Measurements from ENCODE around the gene PATJ. TPM values are rescaled to one million over a fixed set of nuclear protein-coding genes. Genes with fewer than 3 reads are reported as not detected.

Gene PATJ
- total RNA-seq, 1 experiment from 2014 or later: 47.3 TPM

DNA sequence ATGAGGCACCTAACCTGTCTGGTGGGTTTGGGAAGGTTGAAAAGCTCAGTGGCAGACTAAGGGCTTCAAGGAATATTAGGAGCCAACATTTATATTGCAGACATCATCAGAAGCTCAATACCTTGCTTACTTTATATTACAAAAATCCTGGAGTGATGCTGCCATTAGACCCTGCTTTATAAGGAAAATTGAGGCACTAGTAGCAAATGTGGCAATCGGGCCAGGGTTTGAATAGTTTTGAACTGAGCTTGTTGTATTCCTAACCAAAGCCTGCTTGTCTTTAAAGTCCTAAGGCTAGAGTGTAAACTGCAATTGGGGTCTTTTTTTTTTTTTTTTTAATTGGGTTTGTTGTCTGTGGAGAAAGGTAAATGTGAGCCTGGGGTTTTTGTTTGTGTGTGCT, 466.7 kb downstream of the PATJ start:
- H2BK15ac ChIP-seq (ENCODE audit: low read depth, low read length): no peak overlapping the region
- no peak overlapping the region for H3K4me2 ChIP-seq (ENCODE audit: insufficient read depth, insufficient read length, low read length)
- no peak overlapping the region for H2AK5ac ChIP-seq (ENCODE audit: insufficient read length, low read length)
- peak overlapping the region in 1 of 3 experiments; percentile 3; a peak in 1 of 7 replicates for H3K27ac Mint-ChIP-seq
- TF ChIP-seq, protein P1, sequence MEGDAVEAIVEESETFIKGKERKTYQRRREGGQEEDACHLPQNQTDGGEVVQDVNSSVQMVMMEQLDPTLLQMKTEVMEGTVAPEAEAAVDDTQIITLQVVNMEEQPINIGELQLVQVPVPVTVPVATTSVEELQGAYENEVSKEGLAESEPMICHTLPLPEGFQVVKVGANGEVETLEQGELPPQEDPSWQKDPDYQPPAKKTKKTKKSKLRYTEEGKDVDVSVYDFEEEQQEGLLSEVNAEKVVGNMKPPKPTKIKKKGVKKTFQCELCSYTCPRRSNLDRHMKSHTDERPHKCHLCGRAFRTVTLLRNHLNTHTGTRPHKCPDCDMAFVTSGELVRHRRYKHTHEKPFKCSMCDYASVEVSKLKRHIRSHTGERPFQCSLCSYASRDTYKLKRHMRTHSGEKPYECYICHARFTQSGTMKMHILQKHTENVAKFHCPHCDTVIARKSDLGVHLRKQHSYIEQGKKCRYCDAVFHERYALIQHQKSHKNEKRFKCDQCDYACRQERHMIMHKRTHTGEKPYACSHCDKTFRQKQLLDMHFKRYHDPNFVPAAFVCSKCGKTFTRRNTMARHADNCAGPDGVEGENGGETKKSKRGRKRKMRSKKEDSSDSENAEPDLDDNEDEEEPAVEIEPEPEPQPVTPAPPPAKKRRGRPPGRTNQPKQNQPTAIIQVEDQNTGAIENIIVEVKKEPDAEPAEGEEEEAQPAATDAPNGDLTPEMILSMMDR (conservative IDR thresholded peaks at IDR 0.05): no peak
- H4K8ac ChIP-seq (replicated peaks; ENCODE audit: insufficient read length, low read depth, low read length): no peak overlapping the region
- peaks cover 73 to 88% (median 86%) of the 10 kb centered on the region in 3 experiments for H3K36me3 Mint-ChIP-seq (ENCODE audit: insufficient read depth in 1 of 3, low read depth in 3 of 3)
- WGBS (ENCODE audit: extremely low coverage, insufficient read length, low lambda C conversion rate): no CpG with 5 or more reads among the region's 1 CpG
- no peaks in the 10 kb centered on the region; the same call in 1 of the 2 replicates for H3K27me3 Mint-ChIP-seq (ENCODE audit: low read depth)
- no peak overlapping the region for H3K27ac ChIP-seq (ENCODE audit: insufficient read length, low read depth, low read length)
- H2BK120ac ChIP-seq (ENCODE audit: low read depth, low read length, poor library complexity, severe bottlenecking): no peak overlapping the region
- H3K4me1 Mint-ChIP-seq: peaks cover 0 to 20% of the 10 kb centered on the region in 2 experiments; a peak in 3 of 4 replicates
- no peak overlapping the region for H2BK20ac ChIP-seq (ENCODE audit: low read depth, low read length, poor library complexity, severe bottlenecking)
- H3K4ac ChIP-seq (ENCODE audit: low read depth, low read length): no peak overlapping the region
- H3K18ac ChIP-seq (ENCODE audit: insufficient read length, low read depth, low read length): no peak overlapping the region
- H3T11ph ChIP-seq (ENCODE audit: low read length): no peak overlapping the region
- no peak overlapping the region for H3K9ac ChIP-seq (ENCODE audit: extremely low read depth, insufficient read length, low read length)
- H3K56ac ChIP-seq (ENCODE audit: insufficient read length, low read depth, low read length): no peak overlapping the region
- no peaks in the 10 kb centered on the region for H3K9me3 ChIP-seq (ENCODE audit: control insufficient read depth, low read depth, low read length)
- no peak overlapping the region for H3K23ac ChIP-seq (ENCODE audit: insufficient read length, low read depth, low read length)
- no peak overlapping the region for H4K5ac ChIP-seq (ENCODE audit: insufficient read length, low read depth, low read length)
- no peak overlapping the region for H4K91ac ChIP-seq (ENCODE audit: insufficient read length, low read depth, low read length)
- no peak overlapping the region for H3K4me3 Mint-ChIP-seq
- DNase-seq: no peak
- H3K4me1 ChIP-seq (ENCODE audit: insufficient read depth, low read length): no peaks in the 10 kb centered on the region; the same call in 1 of the 2 replicates
- H3K27me3 ChIP-seq (ENCODE audit: insufficient read depth, low read length): no peaks in the 10 kb centered on the region
- H4K20me1 ChIP-seq (ENCODE audit: control insufficient read depth, insufficient read depth, insufficient read length): peaks cover 2% of the 10 kb centered on the region
- no peaks in the 10 kb centered on the region for H3K23me2 ChIP-seq (ENCODE audit: insufficient read length, low read depth, low read length, poor library complexity, severe bottlenecking)
- H2AFZ ChIP-seq (ENCODE audit: low read length): no peak overlapping the region
- H3K14ac ChIP-seq (ENCODE audit: insufficient read depth, low read length): no peak overlapping the region
- peaks cover 12 to 47% of the 10 kb centered on the region in 2 experiments; a peak in 4 of 5 replicates for H3K9me3 Mint-ChIP-seq
- no peak overlapping the region for H2BK12ac ChIP-seq (ENCODE audit: insufficient read length, low read depth, low read length)
- peaks cover 6% of the 10 kb centered on the region; the same call in 1 of the 2 replicates for H3K79me2 ChIP-seq (ENCODE audit: insufficient read depth, low read length)
- H3K79me1 ChIP-seq (ENCODE audit: insufficient read depth, low read depth, low read length, poor library complexity, severe bottlenecking): peaks cover 4% of the 10 kb centered on the region
- H2BK5ac ChIP-seq (ENCODE audit: insufficient read length, low read length): no peak overlapping the region

All from H9 (cell line).